Parathyroid adenoma (tissue), 2 donors: ENCODE results near the gene VPS35L.

ENCODE experiments used
- H2AFZ ChIP-seq: fragments of 300-600 bp; sonication (generic); one replicate; pipeline ENCODE4 v1.7.0; 2017; ENCODE audit warnings: antibody characterized with exemption, mild to moderate bottlenecking
- H3K27ac ChIP-seq: fragments of 300-600 bp; sonication (generic); one replicate; pipeline ENCODE4 v1.7.0; 2017
- H3K27me3 ChIP-seq: fragments of 300-600 bp; sonication (generic); one replicate; pipeline ENCODE4 v1.7.0; 2017; ENCODE audit warnings: low read length; ENCODE audit not compliant: control insufficient read depth, insufficient read depth
- H3K36me3 ChIP-seq: fragments of 300-600 bp; sonication (generic); one replicate; pipeline ENCODE4 v1.7.0; 2017; ENCODE audit warnings: low read length; ENCODE audit not compliant: control insufficient read depth, insufficient read depth
- H3K4me1 ChIP-seq: fragments of 300-600 bp; sonication (generic); one replicate; pipeline ENCODE4 v1.7.0; 2017; ENCODE audit warnings: control low read depth
- H3K4me2 ChIP-seq: fragments of 300-600 bp; sonication (generic); one replicate; pipeline ENCODE4 v1.7.0; 2017; ENCODE audit warnings: low read length
- H3K4me3 ChIP-seq: fragments of 300-600 bp; sonication (generic); one replicate; pipeline ENCODE4 v1.7.0; 2017; ENCODE audit warnings: low read depth, low read length
- H3K79me2 ChIP-seq: fragments of 300-600 bp; sonication (generic); one replicate; pipeline ENCODE4 v1.7.0; 2017; ENCODE audit warnings: control low read depth
- H3K9ac ChIP-seq: fragments of 300-600 bp; sonication (generic); one replicate; pipeline ENCODE4 v1.7.0; 2017; ENCODE audit warnings: mild to moderate bottlenecking
- H3K9me3 ChIP-seq: fragments of 300-600 bp; sonication (generic); one replicate; pipeline ENCODE4 v1.7.0; 2017; ENCODE audit warnings: low read length; ENCODE audit not compliant: control insufficient read depth
- CTCF ChIP-seq: fragments of 300-600 bp; sonication (generic); IDR thresholded peaks from one replicate; pipeline ENCODE4 v1.7.0; 2017; ENCODE audit warnings: antibody characterized with exemption, mild to moderate bottlenecking
- donor health status: primary hyperparathyroidism.

Gene VPS35L

GRCh38 chr16:19722269-19722952 lies 166.9 kb downstream of the VPS35L start:
- Histone ChIP-seq H3K27ac (peak overlapping the region; percentile 37), H2AFZ (no peak overlapping the region)

DNA sequence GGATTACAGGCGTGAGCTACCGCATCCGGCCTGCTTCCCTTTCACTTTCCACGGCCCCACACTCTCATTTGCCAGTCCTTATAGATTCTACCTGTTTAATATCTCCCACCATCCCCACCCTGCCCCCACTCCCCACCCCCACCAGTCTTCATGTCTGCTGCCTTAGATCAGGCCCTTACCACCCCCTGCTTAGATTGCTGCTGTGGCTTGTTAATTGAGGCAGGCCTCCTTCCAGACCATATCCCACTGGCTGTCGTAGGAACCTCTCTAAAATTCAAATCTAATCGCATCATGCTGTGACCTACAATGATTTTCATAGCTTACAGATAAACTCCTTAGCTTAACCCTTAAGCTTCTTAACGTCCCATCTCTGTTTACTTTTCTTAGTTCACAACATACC lies 167.5 kb downstream of the VPS35L start:
- H3K9ac ChIP-seq = no peak overlapping the region
- peaks cover 12% of the 10 kb centered on the region for H3K4me1 ChIP-seq
- H3K4me2 ChIP-seq = no peak overlapping the region
- no peaks in the 10 kb centered on the region for H3K36me3 ChIP-seq
- H3K27me3 ChIP-seq = no peaks in the 10 kb centered on the region
- no peak overlapping the region for H2AFZ ChIP-seq
- no peak overlapping the region for H3K27ac ChIP-seq
- H3K4me3 ChIP-seq = no peak overlapping the region
- no peak for TF ChIP-seq CTCF
- no peaks in the 10 kb centered on the region for H3K9me3 ChIP-seq
- peaks cover 31% of the 10 kb centered on the region for H3K79me2 ChIP-seq

More at GRCh38 chr16:19722269-19722952, 166.9 kb downstream of the VPS35L start:
- TF ChIP-seq CTCF = no peak
- Histone ChIP-seq H3K9me3 (no peaks in the 10 kb centered on the region), H3K4me3 (no peak overlapping the region), H3K27me3 (no peaks in the 10 kb centered on the region), H3K4me2 (no peak overlapping the region), H3K79me2 (peaks cover 31% of the 10 kb centered on the region), H3K36me3 (no peaks in the 10 kb centered on the region), H3K9ac (no peak overlapping the region), H3K4me1 (peaks cover 12% of the 10 kb centered on the region)

DNA sequence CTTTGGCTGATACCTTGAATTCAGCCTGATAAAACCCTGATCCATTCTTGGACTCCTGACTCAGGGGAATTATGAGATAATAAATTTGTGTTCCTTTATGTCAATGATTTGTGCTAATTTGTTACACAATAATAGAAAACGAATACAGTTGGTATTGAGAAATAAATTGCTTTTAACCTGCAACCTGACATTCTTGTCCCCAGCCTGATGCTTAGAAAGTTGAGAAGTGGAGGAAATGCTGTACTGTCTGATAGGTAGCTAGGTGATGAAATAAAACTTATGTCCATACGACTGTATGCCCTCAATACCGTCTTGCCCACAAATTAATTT lies 173.1 kb downstream of the VPS35L start:
- Histone ChIP-seq H3K4me1 (peaks cover 8% of the 10 kb centered on the region), H3K36me3 (no peaks in the 10 kb centered on the region), H3K4me3 (no peak overlapping the region), H3K9ac (no peak overlapping the region), H2AFZ (no peak overlapping the region), H3K27ac (no peak overlapping the region), H3K9me3 (no peaks in the 10 kb centered on the region), H3K79me2 (peaks cover 9% of the 10 kb centered on the region), H3K27me3 (no peaks in the 10 kb centered on the region), H3K4me2 (no peak overlapping the region)
- no peak for TF ChIP-seq CTCF

- Histone ChIP-seq H3K27ac (no peak overlapping the region), H3K9me3 (no peaks in the 10 kb centered on the region), H3K9ac (no peak overlapping the region), H2AFZ (no peak overlapping the region), H3K4me3 (no peak overlapping the region), H3K79me2 (peaks cover 9% of the 10 kb centered on the region), H3K36me3 (no peaks in the 10 kb centered on the region), H3K4me1 (peaks cover 21% of the 10 kb centered on the region), H3K4me2 (no peak overlapping the region), H3K27me3 (no peaks in the 10 kb centered on the region)
- TF ChIP-seq CTCF = no peak
Measured at GRCh38 chr16:19733551-19733950, 178.0 kb downstream of the VPS35L start.
